ENCODE data around the gene SLC6A19.
"Not testable (repeated sequence)": the region's sequence is repeated elsewhere in the genome, so short reads cannot be mapped to it uniquely, and the experiment has no call there.

SLC6A19 gene

DNA sequence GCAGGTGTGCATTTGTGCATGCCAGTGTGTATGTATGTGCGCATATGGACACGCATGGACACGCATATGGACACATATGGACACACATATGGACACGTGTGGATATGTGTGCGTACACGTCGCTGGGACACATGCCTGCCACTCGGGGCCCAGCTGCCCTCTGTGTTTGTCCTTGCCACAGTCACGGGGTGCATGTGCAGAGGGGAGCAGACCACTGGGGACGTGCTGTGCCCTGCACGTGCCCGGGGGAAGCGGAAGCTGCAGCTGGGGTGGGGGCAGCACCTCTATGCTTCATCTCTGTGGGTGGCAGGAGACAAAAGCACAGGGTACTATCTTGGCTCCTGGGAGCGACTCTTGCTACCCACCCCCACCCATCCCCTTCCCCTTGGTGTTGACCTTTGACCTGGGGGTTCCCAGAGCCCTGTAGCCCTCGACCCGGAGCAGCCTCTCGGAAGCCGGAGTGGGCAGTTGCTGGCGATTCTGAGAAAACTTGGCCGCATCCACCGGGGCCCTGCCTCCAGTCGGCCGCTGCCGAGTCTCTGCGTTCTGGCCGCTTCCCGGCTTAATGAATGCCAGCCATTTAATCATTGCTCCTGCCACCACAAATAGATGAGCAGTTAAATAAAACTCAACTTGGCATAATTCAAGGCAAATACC lies 21.4 kb downstream of the SLC6A19 start:
- DNase-seq (ENCODE audit: low read depth), result no peak

DNA sequence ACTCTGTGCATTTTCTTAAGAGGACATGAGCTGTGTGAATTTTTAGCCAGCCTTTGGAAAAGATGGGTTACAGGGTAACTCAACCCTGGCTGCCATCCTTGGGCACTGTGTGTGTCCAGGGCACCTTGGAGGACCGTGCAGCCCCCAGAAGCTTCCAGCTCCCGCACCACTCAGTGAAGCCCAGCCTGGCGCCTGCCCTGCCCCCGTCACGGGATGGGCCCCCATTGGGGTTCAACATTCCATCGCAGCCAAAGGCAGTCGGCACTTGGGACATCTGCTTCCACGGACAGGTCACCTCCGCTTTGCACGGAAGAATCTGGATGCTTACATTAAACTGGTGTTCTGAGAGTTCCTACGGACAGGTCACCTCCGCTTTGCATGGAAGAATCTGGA lies 21.9 kb downstream of the SLC6A19 start:
- DNase-seq (ENCODE audit: low read depth), result no peak

DNA sequence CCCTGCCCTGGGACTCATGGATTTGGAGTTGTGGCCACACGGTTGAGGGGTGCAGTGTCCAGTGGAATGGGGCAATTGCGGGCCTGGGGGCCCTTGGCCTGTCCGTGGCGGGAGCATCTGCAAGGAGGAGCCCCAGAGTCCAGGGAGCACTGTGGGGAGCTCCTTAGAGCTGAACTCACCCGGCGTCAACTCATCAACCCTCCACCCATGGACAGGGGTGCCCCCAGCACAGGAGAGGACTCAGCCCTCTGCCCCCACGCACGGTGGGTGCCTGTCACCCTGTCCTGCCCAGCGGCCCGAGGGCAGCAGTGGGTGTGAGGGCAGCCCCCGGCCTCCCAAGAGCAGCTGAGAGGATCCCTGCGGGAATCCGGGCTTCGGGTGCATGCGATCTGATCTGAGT lies 23.2 kb downstream of the SLC6A19 start:
- no peak for DNase-seq (ENCODE audit: low read depth)

DNA sequence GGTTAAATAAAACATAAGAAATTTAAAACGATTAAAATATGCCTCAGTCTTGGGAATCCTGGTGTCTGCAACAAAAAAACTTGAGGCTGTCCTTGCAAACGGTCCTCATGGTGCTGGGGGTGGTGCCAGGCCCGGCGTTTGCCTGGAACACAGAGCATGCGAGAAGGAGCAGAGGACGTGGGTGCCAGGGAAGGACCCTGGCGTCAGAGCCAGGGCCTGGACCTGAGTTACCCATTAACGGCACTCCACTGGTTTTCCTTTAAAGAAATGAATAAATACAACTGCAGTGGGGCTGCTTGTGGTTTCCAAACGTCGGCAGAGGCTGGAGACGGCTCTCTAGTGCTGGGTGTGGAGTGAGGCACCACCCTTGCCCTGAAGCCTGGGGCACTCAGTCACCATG lies 23.7 kb downstream of the SLC6A19 start, which contains the start of gene SLC6A18:
Gene SLC6A18 (plus strand): TSS at position 301 of the 400 bp plus-strand sequence. CDS start 97 bp downstream, at position 398.
- DNase-seq (ENCODE audit: low read depth), result no peak

DNA sequence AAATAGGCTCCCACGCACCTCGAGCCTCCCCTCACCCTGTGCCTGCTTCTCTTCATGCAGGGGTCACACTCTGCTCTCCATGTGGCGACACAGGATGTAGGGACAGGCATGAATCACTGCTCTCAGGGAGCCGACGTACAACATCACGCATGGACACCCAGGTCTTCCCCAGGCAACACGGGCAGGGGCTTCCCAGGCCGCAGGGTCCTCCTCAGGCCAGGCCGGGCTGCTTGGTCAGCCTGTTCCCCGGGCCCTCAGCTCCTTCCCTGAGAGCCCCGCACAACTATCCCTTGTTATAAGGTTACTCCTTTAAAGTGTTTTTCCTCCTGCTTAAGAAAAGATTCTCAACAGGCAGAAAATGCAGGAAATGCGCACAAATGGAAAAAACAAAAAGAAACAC lies 24.8 kb downstream of the SLC6A19 start:
- no peak for DNase-seq (ENCODE audit: low read depth)

DNA sequence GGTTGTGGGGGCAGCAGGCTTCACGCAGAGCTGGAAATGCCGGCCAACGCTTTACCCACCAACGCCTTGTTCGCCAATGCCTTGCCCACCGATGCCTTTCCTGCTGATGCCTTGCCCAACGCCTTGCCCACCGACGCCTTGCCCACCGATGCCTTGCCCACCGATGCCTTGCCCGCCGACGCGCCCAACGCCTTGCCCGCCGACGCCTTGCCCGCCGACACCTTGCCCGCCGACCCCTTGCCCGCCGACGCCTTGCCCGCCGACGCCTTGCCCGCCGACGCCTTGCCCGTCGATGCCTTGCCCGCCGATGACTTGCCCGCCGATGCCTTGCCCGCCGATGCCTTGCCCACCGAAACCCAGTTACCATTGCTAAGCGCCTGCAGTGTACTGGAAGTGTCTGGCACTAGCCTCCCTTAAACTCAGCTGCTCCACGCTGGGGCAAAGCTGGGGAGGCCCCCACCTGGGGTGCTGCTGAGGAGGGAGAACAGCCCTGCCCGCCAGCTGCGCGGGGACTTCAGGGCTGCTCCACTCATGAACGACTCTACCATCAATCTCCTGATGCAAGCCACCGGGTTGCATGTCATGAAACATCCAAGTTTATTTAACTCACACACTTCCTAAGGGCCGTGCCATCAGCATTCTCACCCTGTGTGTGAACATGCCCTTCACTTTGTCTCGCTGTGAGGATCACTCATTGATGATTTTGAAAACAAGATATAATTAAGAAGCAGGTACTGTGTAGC lies 25.6 kb downstream of the SLC6A19 start:
- no peak for DNase-seq (ENCODE audit: low read depth)

DNA sequence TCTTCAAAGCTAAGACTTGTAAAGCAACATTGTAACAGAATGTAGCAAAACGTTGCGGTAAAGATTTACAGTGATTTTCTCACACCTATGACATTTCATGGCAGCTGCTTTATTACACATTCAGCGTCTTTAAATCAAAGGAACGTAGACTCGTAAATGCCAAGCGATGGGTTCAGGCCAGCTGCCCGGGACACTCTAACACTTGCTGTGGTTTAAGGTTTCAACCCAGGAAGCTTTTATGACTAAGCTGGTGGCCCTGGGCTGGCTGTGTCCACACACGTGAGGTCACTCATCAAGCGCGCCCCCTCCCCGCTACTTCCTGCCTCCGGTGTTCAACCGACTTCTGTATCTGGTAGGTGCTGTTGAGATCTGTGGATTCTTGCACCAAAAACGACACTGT lies 26.3 kb downstream of the SLC6A19 start:
- DNase-seq (ENCODE audit: low read depth), result no peak

DNA sequence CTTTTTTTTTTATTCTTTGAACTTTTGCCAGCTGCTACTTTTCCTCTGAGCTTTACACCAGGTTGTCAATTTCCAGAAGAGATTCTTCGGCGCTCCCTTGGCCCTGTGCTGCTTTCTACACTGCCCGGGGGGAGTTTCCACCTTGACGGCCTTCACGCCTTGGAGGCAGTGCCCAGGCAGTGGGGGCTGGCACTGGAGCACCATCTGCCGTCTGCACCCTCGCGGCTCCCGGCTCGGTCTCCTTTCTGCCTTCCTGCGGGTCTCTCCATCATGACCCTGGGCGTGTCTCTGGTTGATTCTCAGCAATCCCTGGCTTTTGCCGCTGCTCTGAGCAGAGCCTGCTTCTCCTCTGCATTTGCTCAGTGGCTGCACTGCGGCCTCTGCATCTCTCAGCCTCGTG lies 26.7 kb downstream of the SLC6A19 start:
- DNase-seq (ENCODE audit: low read depth), result no peak

DNA sequence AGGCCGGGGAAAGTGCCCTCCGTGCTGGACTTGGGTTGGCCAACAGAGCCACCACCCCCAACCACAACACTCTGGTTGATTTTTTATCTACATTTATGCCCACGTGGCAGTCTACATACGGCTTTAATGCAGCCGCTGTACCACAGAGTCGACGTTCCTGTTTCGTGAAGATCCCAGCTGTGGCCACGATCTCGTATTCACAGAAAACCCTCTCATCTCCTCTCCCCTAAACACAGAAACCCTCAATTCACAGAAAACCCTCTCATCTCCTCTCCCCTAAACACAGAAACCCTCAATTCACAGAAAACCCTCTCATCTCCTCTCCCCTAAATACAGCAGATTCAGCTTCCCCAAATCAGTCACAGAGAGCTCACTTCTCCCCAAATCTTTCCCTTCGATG lies 27.6 kb downstream of the SLC6A19 start:
- not testable (repeated sequence) for DNase-seq (ENCODE audit: low read depth)

DNA sequence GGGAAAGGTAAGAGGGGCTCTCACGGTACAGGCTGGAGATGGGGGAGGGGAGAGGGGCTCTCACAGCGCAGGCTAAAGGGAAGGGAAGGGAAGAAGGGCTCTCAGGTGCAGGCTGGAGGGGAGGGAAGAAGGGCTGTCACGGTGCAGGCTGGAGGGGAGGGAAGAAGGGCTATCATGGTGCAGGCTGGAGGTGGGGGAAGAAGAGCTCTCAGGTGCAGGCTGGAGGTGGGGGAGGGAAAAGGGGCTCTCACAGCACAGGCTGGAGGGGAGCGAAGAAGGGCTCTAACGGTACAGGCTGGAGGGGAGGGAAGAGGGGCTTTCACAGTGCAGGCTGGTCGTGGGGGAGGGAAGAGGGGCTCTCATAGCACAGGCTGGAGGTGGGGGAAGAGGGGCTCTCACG lies 28.4 kb downstream of the SLC6A19 start:
- no peak for DNase-seq (ENCODE audit: low read depth)

DNA sequence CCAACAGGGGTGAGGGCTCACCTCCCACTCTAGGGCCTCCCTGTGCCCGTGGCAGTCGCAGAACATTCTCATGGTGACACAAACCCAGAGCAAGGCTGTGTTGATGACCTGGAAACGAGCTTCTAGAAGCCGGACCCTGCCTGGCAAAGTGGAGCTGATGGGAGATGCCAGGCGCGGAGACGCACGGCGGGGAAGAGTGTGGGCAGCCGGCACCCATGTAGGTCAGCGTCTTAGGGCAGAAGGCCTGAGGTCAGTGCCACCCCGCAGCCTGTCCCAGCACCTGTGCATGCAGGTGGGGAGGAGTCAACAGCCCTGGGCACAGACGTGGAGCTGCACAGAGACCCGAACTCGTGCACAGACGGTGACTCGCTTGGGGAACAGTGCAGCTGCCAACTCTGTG lies 29.2 kb downstream of the SLC6A19 start:
- DNase-seq (ENCODE audit: low read depth), result no peak

DNA sequence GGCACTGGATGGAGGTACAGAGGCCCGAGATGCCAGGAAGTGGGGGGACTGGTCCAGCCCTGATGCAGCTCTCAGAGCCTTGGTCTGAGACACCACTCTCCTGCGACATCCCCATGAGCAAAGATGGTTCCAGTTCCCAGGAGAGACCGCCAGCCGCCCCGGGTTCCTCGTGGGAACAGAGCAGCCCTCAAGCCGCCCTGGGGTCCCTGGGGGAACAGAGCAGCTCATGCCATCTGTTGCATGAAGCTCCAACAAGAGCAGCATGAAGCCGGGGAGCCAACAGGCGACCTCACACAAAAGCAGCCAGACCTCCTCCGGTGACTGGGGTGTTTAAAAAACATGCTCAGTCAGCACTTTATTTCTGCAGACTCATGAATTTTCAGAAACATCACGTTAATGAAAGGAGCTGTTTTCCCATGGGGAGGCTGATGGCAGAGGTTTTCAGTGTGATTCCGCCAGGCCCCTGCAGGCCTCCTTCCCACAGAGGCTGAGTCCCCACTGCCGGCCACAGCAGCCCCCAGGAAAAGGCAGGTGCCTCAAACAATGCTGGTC lies 30.0 kb downstream of the SLC6A19 start:
- no peak for DNase-seq (ENCODE audit: low read depth)

DNA sequence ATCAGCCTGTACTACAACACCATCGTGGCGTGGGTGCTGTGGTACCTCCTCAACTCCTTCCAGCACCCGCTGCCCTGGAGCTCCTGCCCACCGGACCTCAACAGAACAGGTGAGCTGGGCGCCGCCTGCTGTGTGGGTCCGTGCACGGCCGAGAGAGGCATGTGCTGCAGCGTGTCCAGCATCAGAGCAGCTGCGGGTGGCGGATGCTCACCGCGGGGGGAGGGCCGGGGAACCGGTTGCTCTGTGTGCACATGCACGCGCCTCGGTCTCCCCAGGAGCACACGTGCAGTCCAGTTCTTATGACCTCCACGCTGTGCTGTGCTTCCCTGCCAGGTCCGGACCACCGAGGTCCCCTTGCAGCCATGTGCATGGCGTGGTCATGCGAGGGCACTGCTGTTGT lies 31.4 kb downstream of the SLC6A19 start:
- no peak for DNase-seq (ENCODE audit: low read depth)

DNA sequence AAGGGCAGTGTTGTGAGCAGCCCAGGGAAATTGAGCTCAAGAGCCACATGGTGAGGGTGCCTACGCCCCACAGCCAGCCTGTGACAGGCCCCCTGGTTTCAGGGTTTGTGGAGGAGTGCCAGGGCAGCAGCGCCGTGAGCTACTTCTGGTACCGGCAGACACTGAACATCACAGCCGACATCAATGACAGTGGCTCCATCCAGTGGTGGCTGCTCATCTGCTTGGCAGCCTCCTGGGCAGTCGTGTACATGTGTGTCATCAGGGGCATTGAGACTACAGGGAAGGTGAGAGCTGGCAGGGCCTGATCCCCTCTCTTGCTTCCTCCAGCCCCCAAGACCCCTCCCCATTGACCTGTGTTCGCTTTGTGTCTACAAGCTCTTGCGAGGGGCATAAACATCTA lies 34.0 kb downstream of the SLC6A19 start:
- no peak for DNase-seq (ENCODE audit: low read depth)

DNA sequence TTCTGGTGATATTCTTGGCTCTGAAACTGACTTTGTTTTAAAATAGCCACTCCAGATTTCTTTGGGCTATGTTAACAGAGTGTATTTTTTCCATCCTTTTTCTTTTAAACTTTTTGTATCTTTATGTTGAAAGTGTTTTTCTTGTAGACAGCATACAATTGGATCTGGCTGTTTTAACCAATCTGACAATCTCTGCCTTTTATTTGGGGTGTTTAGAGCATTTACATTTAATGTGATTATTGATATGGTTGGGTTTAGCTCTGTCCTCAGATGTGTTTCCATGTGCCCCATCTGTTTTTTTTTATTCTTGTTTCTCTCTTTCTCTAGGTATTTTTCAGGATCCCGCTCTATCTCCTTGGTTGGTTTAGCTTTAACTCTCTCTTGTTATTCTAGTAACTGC lies 34.4 kb downstream of the SLC6A19 start:
- no peak for DNase-seq (ENCODE audit: low read depth)

DNA sequence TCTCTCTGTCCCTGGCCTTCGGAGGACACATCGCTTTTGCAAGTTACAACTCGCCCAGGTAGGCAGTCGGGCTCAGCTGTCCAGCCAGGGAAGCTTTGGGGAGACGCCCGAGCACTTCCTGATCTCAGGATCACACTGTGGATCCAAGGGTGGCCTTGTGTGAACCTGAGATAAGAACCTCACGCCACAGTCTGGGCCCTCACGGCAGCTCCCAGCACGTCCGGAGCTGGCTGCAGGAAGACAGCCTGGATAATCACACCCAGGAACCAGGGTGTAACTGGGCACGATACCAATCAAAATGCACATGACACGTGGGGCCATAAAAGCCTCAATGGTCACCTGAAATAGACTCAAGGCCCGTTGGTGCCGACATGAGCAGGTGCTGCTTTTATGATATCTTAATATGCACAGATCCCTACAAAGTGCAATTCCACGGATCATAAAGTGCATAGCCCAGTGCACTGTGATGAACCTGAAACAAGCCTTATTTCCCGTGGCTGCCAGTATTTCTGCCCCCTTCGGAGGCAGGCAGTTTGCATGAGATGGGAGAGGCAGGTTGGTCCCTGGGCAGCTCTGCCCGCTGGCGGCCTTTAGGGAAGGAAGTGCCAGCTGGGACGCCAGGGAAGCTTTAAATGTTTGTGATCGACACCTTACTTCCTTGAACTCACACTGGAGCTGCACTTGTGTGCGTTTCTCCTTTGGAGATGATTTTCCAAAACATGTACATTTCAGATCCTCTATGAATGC lies 38.3 kb downstream of the SLC6A19 start:
- no peak for DNase-seq (ENCODE audit: low read depth)

DNA sequence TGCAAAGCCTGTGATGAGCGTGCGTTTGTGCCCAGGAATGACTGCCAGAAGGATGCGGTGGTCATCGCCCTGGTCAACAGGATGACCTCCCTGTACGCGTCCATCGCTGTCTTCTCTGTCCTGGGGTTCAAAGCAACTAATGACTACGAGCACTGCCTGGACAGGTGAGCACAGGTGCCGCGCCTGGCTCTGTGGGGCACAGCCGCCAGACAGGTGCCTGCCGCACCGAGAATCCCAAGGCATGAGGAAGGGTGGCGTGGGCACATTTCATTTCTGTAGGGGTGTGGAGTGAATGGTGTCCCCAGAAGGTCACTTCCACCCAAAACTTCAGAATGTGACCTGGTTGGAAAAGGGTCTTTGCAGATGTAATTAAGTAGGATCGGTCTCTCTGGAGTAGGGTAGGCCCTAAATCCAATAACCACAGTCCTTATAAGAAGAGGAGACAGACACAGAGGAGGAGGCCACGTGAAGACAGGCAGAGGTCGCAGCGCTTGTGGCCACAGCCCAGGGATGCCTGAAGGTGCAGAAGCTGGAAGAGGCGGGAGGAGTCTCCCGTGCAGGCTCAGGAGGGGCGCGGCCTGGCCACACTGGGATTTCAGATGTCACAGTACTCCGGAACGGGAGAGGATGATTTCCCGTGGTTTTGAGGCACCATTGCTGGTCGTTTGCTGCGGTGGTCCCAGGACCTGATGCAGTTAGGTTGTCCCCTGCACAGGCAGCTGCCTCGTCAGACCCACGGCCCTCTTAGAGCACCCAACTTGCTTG lies 39.3 kb downstream of the SLC6A19 start:
- DNase-seq (ENCODE audit: low read depth), result no peak

DNA sequence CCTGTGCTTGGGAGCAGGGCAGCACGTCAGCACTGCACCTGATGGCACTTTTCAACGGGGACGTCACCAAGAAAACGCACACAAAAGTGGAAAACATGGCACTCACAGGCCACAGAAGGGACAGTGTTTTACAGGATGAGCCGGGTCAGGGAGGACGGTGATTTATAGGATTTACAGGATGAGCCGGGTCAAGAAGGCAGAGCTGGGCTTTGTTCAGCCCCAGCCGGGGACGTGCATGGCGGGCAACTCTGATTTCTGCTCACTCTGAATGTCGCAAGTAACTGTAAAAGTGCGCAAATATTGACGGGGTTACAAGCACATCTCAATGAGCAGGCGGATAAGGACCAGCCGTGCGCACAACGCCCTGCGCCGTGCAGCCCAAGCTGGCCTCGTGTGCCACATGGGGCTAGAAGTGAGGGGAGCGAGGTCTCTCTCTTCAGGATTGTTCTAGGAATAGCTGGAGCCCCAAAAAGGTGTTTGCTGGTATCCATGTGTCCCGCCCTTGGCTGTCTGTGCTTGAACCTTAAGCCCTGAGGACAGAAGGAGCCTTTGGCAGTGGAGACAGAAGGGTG lies 40.2 kb downstream of the SLC6A19 start:
- no peak for DNase-seq (ENCODE audit: low read depth)

DNA sequence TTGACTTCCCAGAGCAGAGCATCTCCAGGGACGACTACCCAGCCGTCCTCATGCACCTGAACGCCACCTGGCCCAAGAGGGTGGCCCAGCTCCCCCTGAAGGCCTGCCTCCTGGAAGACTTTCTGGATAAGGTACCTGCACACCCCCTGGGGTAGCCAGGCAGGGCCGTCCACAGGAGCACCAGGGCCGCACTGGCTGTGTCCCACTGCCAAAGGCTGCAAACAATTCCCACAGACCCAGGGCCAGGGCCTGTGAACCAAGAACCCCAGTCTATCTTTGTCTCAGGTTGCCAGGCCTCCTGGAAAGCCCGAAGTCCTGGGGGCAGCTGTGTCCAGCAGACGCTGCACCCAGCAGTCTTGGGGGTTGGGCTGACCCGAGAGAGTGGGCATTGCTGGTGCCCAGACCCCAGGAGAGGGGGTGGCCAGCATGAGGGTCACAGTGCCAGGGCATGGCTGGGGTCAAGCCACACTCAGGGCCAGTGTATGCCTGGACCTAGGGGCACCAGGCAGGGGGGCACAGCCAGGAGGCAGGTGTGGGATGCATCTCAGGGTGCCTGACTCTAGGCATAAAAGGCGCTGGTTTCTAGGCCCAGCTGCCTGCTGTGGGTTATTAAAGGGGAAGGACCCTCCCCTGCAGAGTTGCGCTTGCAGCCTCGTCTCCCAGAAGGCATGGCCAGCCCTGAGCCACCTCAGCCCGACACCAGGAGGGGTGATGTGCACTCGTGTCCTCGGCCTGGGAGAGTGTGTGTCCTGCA lies 41.5 kb downstream of the SLC6A19 start:
- DNase-seq (ENCODE audit: low read depth), result no peak

DNA sequence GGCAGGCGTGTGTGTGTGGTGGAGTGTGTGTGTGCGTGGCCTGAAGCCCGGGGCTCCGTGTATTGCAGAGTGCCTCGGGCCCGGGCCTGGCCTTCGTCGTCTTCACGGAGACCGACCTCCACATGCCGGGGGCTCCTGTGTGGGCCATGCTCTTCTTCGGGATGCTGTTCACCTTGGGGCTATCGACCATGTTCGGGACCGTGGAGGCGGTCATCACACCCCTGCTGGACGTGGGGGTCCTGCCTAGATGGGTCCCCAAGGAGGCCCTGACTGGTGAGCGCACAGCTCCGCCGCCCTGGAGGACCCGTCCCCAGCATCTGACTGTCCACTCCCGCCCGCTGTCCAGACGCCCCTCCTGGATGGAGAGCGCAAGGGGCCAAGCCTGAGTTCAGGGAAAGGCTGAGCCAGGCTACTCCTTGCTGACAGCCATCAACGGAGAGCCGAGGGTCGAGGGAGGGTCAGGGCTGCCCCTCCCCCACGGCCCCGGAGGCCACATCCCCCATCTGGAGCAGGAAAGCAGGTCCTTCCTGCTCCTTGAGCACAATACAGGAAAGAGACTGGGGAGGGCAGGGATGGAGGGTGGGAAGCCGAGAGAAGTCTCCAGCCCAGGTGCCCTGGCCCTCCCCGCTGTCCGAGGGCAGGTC lies 42.2 kb downstream of the SLC6A19 start:
- DNase-seq (ENCODE audit: low read depth), result no peak
